Heart left ventricle (tissue), 16 donors: ENCODE results near the gene PDE3A. TPM values are rescaled to one million over a fixed set of nuclear protein-coding genes. Genes with fewer than 3 reads are reported as not detected.

Experiments
- ATAC-seq, 4 donors: fragments of 200-7000 bp; cut with Tn5 transposase; one replicate each; pipeline ENCODE4 v1.9.1; 2020 to 2022; ENCODE audit warnings: moderate library complexity in 4 of 4, mild to moderate bottlenecking in 3 of 4, moderate number of reproducible peaks in 1 of 4
- DNase-seq, 5 donors: peaks; one replicate each; pipeline ENCODE4 v3.0.0-alpha.2; 2020
- H3K27ac ChIP-seq, 12 donors: fragments of 200-600 bp; sonication (generic) in 4 of 12; one replicate each; pipeline versions ENCODE4 v1.5.0 to v1.8.0; 2016 to 2022; ENCODE audit warnings: mild to moderate bottlenecking in 2 of 12
- H3K27me3 ChIP-seq, 9 donors: fragments of 200-600 bp; sonication (generic) in 2 of 9; one replicate each; pipeline versions ENCODE4 v1.5.1 to v1.8.0; 2016 to 2022; ENCODE audit warnings: mild to moderate bottlenecking in 3 of 9
- H3K36me3 ChIP-seq, 9 donors: fragments of 200-600 bp; sonication (generic) in 2 of 9; one replicate each; pipeline versions ENCODE4 v1.5.0 to v1.8.0; 2018 to 2022; ENCODE audit warnings: mild to moderate bottlenecking in 2 of 9
- H3K4me1 ChIP-seq, 12 donors: fragments of 200-600 bp; sonication (generic) in 4 of 12; one replicate each; pipeline versions ENCODE4 v1.5.0 to v1.8.0; 2016 to 2022; ENCODE audit warnings: mild to moderate bottlenecking in 3 of 12
- H3K4me3 ChIP-seq, 12 donors: fragments of 200-600 bp; sonication (generic) in 4 of 12; one replicate each; pipeline versions ENCODE4 v1.5.0 to v1.8.0; 2017 to 2022; ENCODE audit warnings: mild to moderate bottlenecking in 9 of 12, moderate library complexity in 4 of 12
- H3K9me3 ChIP-seq, 12 donors: fragments of 200-600 bp; sonication (generic) in 4 of 12; one replicate each; pipeline versions ENCODE4 v1.5.0 to v1.8.0; 2016 to 2022; ENCODE audit warnings: mild to moderate bottlenecking in 1 of 12
- POLR2A ChIP-seq, 2 donors: fragments of 450-650 bp; IDR thresholded peaks; one replicate each; pipeline ENCODE4 v1.6.1; 2017; ENCODE audit warnings: antibody characterized with exemption in 2 of 2, mild to moderate bottlenecking in 2 of 2, moderate library complexity in 2 of 2
- WGBS, 4 donors: extraction: QIAGEN DNeasy Blood & Tissue Kit in 2 of 4; methylation state at CpG; one replicate each; pipeline versions ENCODE4 v1.1.5 to v1.1.7; 2013 to 2018; 5-methylcytosine and 5-hydroxymethylcytosine counted together
- intact Hi-C, 10 donors: fragments of 100-400 bp; cut with DNase I; formaldehyde crosslinking; loops; one replicate each; pipeline versions ENCODE4 v1.11.1 to v1.14.2; 2022
- polyA plus RNA-seq, 2 donors: library from polyadenylated mRNA; stranded (reverse); fragments of 200-250 nt; gene quantifications; one replicate each; pipeline ENCODE4 v1.2.3, GENCODE V29; 2013
- total RNA-seq, 9 donors: library from RNA; depleted of rRNA in 2 of 9; stranded (reverse); fragments of >200 nt in 2 of 9; fragmentation: NEBNext Ultra II Directional in 3 of 9; extraction: Animal tissue kit (Norgen Biotek cat#: 25700) in 3 of 9; gene quantifications; one replicate each; pipeline versions ENCODE4 v1.1.0 to v1.2.4, GENCODE V29; 2016 to 2023
- TF ChIP-seq, protein P1 (sequence below), 12 donors: fragments of 200-600 bp; sonication (generic) in 4 of 12; IDR thresholded peaks; one replicate each; pipeline versions ENCODE4 v1.5.0 to v1.8.0; 2018 to 2022; ENCODE audit warnings: antibody characterized with exemption in 12 of 12, mild to moderate bottlenecking in 5 of 12
- donor health status: ischemic (EF 13 %, LVEDD 7.1; RV severe dilation, severe dysfunction).
- donor health status: healthy with polysubstance abuse.
- donor health status: DM: no; HTN: yes; CAD: no.
- donor health status: DM: no; HTN: no; CAD: no.
- donor health status: ischemic (EF 25% LVEDD 6.9; RV normal size, moderate dysfunction).
- donor health status: ischemic (EF 25% LVEDD 5.7; RV mildly dilated, moderate dysfunction).
- donor health status: healthy.
- donor health status: DM: yes; HTN: yes; CAD: no.
- donor health status: ischemic (EF 35%, LVEDD 5.7; RV mildly dilated, moderate dysfunction).
- donor health status: nonischemic (EF 11% LVEDD 7.7; RV severe dilation, severe dysfunction).
- donor health status: DM: yes; HTN: yes; CAD: no.
- donor health status: PGD.
- donor health status: ischemic (EF 29% LVEDD 5.4; RV normal size, mild dysfunction).
- donor health status: nonischemic (EF 23%, LVEDD 6.1; RV moderate dilation, normal function).

Gene PDE3A
- total and polyA plus RNA-seq, 11 donors = 44.5 to 295 (median 183) TPM

DNA sequence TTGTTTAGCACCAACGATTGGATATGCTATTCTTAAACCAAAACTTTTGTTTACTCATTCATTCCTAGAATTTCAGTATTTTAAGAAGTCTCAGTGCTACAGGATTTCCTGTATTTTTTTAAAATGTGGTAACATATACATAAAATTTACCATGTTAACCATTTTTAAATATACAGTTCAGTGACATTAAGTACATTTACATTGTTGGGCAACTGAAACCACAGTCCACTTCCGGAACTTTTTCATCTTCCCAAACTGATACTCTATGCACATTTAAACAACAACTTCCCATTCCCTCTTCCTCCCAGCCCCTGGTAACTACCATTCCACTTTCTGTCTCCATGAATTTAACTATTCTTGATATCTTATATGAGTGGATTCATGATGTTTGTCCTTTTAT lies 30.3 kb downstream of the PDE3A start:
- peak overlapping the region in 9 of 12 donors; percentile 8 to 83 (median 73) for H3K27ac ChIP-seq
- WGBS, 4 donors = 35 to 36% (median 35%) methylated on average over 2 of the region's 2 CpGs
- peaks cover 0 to 44% (median 22%) of the 10 kb centered on the region in 12 donors for H3K4me1 ChIP-seq
- no peak for TF ChIP-seq POLR2A (IDR thresholded peaks at IDR 0.05)
- TF ChIP-seq, protein P1, sequence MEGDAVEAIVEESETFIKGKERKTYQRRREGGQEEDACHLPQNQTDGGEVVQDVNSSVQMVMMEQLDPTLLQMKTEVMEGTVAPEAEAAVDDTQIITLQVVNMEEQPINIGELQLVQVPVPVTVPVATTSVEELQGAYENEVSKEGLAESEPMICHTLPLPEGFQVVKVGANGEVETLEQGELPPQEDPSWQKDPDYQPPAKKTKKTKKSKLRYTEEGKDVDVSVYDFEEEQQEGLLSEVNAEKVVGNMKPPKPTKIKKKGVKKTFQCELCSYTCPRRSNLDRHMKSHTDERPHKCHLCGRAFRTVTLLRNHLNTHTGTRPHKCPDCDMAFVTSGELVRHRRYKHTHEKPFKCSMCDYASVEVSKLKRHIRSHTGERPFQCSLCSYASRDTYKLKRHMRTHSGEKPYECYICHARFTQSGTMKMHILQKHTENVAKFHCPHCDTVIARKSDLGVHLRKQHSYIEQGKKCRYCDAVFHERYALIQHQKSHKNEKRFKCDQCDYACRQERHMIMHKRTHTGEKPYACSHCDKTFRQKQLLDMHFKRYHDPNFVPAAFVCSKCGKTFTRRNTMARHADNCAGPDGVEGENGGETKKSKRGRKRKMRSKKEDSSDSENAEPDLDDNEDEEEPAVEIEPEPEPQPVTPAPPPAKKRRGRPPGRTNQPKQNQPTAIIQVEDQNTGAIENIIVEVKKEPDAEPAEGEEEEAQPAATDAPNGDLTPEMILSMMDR (IDR thresholded peaks at IDR 0.05) = no peak
- no peaks in the 10 kb centered on the region for H3K27me3 ChIP-seq
- no peak overlapping the region for H3K4me3 ChIP-seq
- H3K9me3 ChIP-seq = no peaks in the 10 kb centered on the region
- ATAC-seq = no peak
- intact Hi-C loops = loop anchor here in 1 of 10 donors (2.0 kb wide), 1 partner anchor 20 kb away; no protein-coding TSS in a partner anchor
- DNase-seq = no peak
- no peaks in the 10 kb centered on the region for H3K36me3 ChIP-seq

DNA sequence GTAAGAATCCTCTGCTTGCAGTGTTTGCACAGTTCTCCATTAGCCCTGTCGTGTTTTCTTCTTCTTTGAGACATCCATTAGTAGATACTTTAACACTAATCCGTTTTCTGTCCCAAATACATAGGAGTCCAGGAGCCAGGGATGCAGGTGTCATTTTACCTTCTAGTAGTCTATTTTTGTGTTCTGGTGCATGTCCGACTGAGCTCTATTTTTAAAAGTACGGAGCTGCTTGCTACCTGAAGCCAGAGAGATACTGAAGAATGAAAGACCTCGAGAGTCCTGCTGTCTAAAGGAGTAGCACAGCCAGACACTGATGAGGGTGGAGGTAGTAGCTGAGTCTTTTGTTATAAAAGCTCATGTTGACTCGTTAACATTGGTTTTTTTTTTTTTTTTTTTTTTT lies 31.7 kb downstream of the PDE3A start:
- WGBS, 4 donors = 50 to 62% (median 52%) methylated on average over 6 of the region's 6 CpGs
- intact Hi-C loops = no loop called here
- no peak for TF ChIP-seq POLR2A (IDR thresholded peaks at IDR 0.05)
- TF ChIP-seq, protein P1 (IDR thresholded peaks at IDR 0.05) = no peak
- no peak for DNase-seq
- Histone ChIP-seq H3K27ac (peak overlapping the region in 8 of 12 donors; percentile 1 to 83 (median 34)), H3K36me3 (no peaks in the 10 kb centered on the region), H3K9me3 (no peaks in the 10 kb centered on the region), H3K4me3 (no peak overlapping the region), H3K4me1 (peaks cover 0 to 48% (median 25%) of the 10 kb centered on the region in 12 donors), H3K27me3 (no peaks in the 10 kb centered on the region)
- ATAC-seq = peak in 1 of 4 donors; percentile 39

DNA sequence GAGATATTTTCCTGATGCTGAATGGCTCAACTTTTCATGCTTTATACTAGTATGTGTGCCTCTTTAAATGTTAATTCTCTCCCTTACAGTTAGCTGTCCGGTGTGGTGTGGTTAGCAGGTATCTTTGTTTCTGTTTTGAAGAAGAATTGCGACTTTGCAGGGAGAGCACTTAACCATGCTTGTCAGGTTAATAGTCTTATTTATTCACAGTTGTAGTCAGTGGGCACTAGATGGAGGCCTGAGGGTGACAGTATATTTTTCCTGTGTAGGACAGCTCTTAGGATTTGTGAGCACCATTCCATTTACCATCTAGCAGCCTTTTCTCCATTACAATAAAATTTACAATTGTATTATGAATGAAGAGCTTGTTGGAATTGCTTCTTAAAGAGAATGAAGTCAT lies 34.9 kb downstream of the PDE3A start:
- Histone ChIP-seq H3K4me3 (no peak overlapping the region), H3K36me3 (no peaks in the 10 kb centered on the region), H3K9me3 (no peaks in the 10 kb centered on the region), H3K27ac (peak overlapping the region in 3 of 12 donors; percentile 6 to 16 (median 13)), H3K4me1 (peaks cover 0 to 64% (median 21%) of the 10 kb centered on the region in 12 donors), H3K27me3 (no peaks in the 10 kb centered on the region)
- ATAC-seq (peak in 1 of 4 donors; percentile 14), DNase-seq (no peak)
- TF ChIP-seq, protein P1 (IDR thresholded peaks at IDR 0.05) = no peak
- TF ChIP-seq POLR2A (IDR thresholded peaks at IDR 0.05) = no peak
- 40 to 67% (median 57%) methylated on average over 2 of the region's 2 CpGs for WGBS, 4 donors
- intact Hi-C loops = no loop called here

DNA sequence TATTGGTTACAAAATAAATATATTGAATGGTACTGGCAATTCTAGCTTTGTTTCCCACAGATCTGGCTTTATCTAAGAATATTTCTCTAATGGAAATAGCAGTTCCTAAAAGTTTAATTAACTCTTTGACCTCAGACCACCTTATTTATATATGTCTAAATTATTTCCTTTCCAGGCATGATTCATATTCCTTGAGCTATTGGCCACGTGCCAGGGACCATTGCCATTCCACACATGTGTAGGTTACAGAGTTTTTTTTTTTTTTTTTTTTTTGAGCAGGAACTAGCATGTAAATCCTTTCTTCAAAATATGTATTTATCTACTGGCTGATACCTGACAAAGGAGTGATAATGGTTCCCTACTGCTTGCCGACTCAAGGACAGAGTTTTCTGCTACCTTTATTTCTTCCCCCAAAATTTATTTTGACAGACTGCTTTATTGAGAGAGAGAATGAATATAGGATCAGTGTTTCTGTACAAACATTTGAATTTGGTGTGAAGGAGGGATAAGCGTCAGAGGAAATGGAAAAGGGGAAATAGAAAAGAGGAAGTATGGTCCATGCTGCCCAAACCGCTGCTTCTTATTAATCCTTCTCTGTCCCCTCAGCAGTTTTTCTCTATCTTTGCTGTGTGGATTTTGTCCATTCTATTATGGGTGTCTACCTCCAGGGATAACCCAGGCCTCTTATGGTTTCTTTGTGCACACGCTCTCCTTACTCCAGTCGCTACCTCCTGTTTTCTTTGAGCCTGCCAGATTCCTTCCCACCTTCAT lies 36.4 kb downstream of the PDE3A start:
- Histone ChIP-seq H3K36me3 (no peaks in the 10 kb centered on the region), H3K27me3 (no peaks in the 10 kb centered on the region), H3K4me1 (peaks cover 0 to 68% (median 16%) of the 10 kb centered on the region in 12 donors), H3K9me3 (no peaks in the 10 kb centered on the region), H3K27ac (peak overlapping the region in 3 of 12 donors; percentile 11 to 41 (median 29)), H3K4me3 (no peak overlapping the region)
- 31 to 41% (median 40%) methylated on average over 6 of the region's 6 CpGs for whole genome bisulfite sequencing, 4 donors
- intact Hi-C loops = no loop called here
- DNase-seq (peak in 1 of 5 donors; percentile 41), ATAC-seq (peak; percentile 10 to 49 (median 33))
- TF ChIP-seq POLR2A (IDR thresholded peaks at IDR 0.05) = no peak
- TF ChIP-seq, protein P1 (IDR thresholded peaks at IDR 0.05) = no peak
